OCI-LY3 (cell line): ENCODE results near the gene TMEM100.

Experiments used
- CTCF ChIP-seq: fragments of 200-600, 300-600 bp; sonication (generic); IDR thresholded peaks from 2 replicates; pipeline ENCODE4 v1.5.1; 2014; ENCODE audit warnings: antibody characterized with exemption, low read length, low read depth
- EZH2phosphoT487 ChIP-seq: fragments of 200-600 bp; shearing (Covaris generic); IDR thresholded peaks from 2 replicates; pipeline ENCODE4 v1.6.1; 2018; ENCODE audit warnings: antibody characterized with exemption, mixed run types, low read depth

DNA sequence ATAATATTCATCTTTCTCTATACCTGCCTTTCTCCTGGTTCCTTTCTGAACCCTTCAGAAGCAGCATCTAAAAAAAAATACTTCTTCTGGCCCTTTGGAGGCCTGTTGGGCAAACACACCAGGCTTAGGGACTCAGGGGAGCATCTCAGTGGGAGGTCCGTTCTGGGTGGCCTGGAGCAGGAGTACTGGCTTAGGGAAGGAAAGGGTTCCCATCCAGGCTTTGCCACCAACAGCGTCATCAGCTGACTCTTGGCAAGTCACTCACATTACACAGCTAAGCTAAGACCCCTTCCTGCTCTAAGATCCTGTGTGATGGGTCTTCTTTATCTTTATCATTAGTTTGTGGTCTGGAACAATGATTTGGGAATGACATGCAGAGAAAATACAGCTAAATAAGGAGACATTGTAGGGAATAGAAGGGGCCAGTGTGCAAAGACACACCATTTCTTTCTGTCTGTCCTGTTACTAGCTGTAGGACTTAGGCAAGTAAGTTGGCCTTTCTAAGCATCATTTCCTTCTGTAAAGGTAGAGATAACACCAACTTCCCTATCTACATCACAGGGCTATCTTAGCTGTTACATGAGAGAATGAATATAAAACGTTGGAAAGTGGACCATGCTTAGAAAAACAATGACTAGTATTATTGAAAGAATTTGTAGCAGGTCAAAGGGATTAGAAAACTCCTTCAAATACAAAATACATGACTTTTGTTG, 38.1 kb upstream of the TMEM100 start:
- TF ChIP-seq CTCF (no peak), EZH2phosphoT487 (no peak)
